PFSK-1 (cell line): ENCODE results near the gene URAD.

Source experiments
- FOXP2 ChIP-seq: optimal IDR thresholded peaks from 2 replicates; pipeline ENCODE3; 2011; ENCODE audit warnings: borderline replicate concordance, control low read depth, inconsistent platforms; ENCODE audit not compliant: insufficient read depth; ENCODE audit errors: extremely low read length, extremely low read depth
- POLR2AphosphoS5 ChIP-seq: IDR thresholded peaks from 2 replicates; pipeline ENCODE4 v1.6.1; 2012; ENCODE audit warnings: low read depth, mild to moderate bottlenecking, control low read depth, low read length, moderate library complexity
- SIN3A ChIP-seq: IDR thresholded peaks from 2 replicates; pipeline ENCODE4 v1.6.1; 2012; ENCODE audit warnings: mild to moderate bottlenecking, low read length, moderate library complexity, borderline replicate concordance; ENCODE audit not compliant: insufficient read depth
- TAF1 ChIP-seq: IDR thresholded peaks from 2 replicates; pipeline ENCODE4 v1.6.1; 2012; ENCODE audit warnings: low read length, control low read depth, borderline replicate concordance; ENCODE audit not compliant: insufficient read depth
- TF ChIP-seq, protein P1 (sequence below), 2 experiments: IDR thresholded peaks; 2 replicates each; pipeline versions ENCODE4 v1.6.1 to v1.8.0; 2011 to 2012; ENCODE audit warnings: low read depth in 2 of 2, low read length in 2 of 2, control low read depth in 1 of 2, inconsistent platforms in 1 of 2, mild to moderate bottlenecking in 1 of 2, moderate library complexity in 1 of 2; ENCODE audit not compliant: insufficient read depth in 1 of 2

DNA sequence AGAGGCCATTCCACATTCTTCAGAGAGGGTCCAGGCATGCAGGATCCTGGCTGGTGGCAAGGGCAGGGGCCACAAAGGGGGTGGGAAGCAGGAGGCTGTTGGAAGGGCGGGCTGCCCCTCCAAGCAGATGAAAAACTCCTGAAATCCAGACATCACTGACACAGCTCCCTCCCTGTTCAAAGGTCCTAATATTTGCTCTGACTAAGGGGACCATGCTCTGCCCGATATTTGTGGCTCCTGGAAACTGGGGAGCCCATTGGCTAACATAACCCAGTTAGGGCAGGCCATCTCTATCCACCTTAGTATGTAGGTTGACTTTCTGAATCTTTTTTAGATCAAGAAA lies 16.0 kb downstream of the URAD start:
- TF ChIP-seq, protein P1, sequence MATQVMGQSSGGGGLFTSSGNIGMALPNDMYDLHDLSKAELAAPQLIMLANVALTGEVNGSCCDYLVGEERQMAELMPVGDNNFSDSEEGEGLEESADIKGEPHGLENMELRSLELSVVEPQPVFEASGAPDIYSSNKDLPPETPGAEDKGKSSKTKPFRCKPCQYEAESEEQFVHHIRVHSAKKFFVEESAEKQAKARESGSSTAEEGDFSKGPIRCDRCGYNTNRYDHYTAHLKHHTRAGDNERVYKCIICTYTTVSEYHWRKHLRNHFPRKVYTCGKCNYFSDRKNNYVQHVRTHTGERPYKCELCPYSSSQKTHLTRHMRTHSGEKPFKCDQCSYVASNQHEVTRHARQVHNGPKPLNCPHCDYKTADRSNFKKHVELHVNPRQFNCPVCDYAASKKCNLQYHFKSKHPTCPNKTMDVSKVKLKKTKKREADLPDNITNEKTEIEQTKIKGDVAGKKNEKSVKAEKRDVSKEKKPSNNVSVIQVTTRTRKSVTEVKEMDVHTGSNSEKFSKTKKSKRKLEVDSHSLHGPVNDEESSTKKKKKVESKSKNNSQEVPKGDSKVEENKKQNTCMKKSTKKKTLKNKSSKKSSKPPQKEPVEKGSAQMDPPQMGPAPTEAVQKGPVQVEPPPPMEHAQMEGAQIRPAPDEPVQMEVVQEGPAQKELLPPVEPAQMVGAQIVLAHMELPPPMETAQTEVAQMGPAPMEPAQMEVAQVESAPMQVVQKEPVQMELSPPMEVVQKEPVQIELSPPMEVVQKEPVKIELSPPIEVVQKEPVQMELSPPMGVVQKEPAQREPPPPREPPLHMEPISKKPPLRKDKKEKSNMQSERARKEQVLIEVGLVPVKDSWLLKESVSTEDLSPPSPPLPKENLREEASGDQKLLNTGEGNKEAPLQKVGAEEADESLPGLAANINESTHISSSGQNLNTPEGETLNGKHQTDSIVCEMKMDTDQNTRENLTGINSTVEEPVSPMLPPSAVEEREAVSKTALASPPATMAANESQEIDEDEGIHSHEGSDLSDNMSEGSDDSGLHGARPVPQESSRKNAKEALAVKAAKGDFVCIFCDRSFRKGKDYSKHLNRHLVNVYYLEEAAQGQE (IDR thresholded peaks at IDR 0.05; ENCODE audit: insufficient read depth in 1 of 2, low read depth in 2 of 2, low read length in 2 of 2), result no peak
- no peak for TF ChIP-seq POLR2AphosphoS5
- TF ChIP-seq SIN3A, result no peak
- TF ChIP-seq TAF1, result no peak
- no peak for TF ChIP-seq FOXP2
